WTC11 (cell line): ENCODE measurements around the gene C19orf44. TPM values are rescaled to one million over a fixed set of nuclear protein-coding genes. Genes with fewer than 3 reads are reported as not detected.
"Not testable (repeated sequence)": the region's sequence is repeated elsewhere in the genome, so short reads cannot be mapped to it uniquely, and the experiment has no call there.

Experiments used
- ATAC-seq: fragments of 200-7000 bp; cut with Tn5 transposase; 2 replicates; pipeline ENCODE4 v1.10.0; 2021; ENCODE audit warnings: mild to moderate bottlenecking, moderate library complexity
- CTCF ChIA-PET: fragments of 300-600 bp; sonication (Branson Sonifier 250); formaldehyde crosslinking; loops from one replicate; lab custom pipeline; 2021; ENCODE audit warnings: antibody characterized with exemption; lab: Charles Lee
- POLR2A ChIA-PET: fragments of 350-600 bp; sonication (Branson Sonifier 250); formaldehyde crosslinking; loops from one replicate; lab custom pipeline; 2021; ENCODE audit warnings: antibody characterized with exemption; lab: Charles Lee
- DNase-seq: peaks from one replicate; pipeline ENCODE4 v3.0.0; 2021; ENCODE audit warnings: low spot score
- H3K27ac Mint-ChIP-seq: 2 replicates; pipeline ENCODE4 v1.8.0; 2021; ENCODE audit warnings: mixed read lengths
- H3K27me3 Mint-ChIP-seq: 2 replicates; pipeline ENCODE4 v1.8.0; 2021; ENCODE audit warnings: low read depth, mild to moderate bottlenecking, moderate library complexity, mixed read lengths
- H3K36me3 Mint-ChIP-seq: 2 replicates; pipeline ENCODE4 v1.8.0; 2021; ENCODE audit warnings: mixed read lengths
- H3K4me1 Mint-ChIP-seq: 2 replicates; pipeline ENCODE4 v1.8.0; 2022; ENCODE audit warnings: mixed read lengths
- H3K4me3 Mint-ChIP-seq: 2 replicates; pipeline ENCODE4 v1.8.0; 2021; ENCODE audit warnings: mild to moderate bottlenecking, moderate library complexity, mixed read lengths
- H3K9me3 Mint-ChIP-seq: 2 replicates; pipeline ENCODE4 v1.8.0; 2021; ENCODE audit warnings: mixed read lengths
- ATF2 ChIP-seq: sonication (generic); formaldehyde crosslinking; IDR thresholded peaks from 2 replicates; pipeline ENCODE4 v1.8.1; 2022; ENCODE audit warnings: low read depth, missing genetic modification reagents, borderline replicate concordance
- ATF6 ChIP-seq: sonication (generic); formaldehyde crosslinking; IDR thresholded peaks from 2 replicates; pipeline ENCODE4 v1.8.1; 2023; ENCODE audit warnings: mild to moderate bottlenecking, missing genetic modification reagents
- ELF4 ChIP-seq: sonication (generic); formaldehyde crosslinking; IDR thresholded peaks from 2 replicates; pipeline ENCODE4 v1.8.1; 2022; ENCODE audit warnings: low read depth, mild to moderate bottlenecking, moderate library complexity, missing genetic modification reagents
- EMX1 ChIP-seq: fragments of 250-450 bp; sonication (Bioruptor Pico); IDR thresholded peaks from 2 replicates; pipeline ENCODE4 v1.8.0; 2021; ENCODE audit warnings: mild to moderate bottlenecking
- ETV6 ChIP-seq: sonication (generic); formaldehyde crosslinking; IDR thresholded peaks from 2 replicates; pipeline ENCODE4 v1.8.1; 2022; ENCODE audit warnings: mild to moderate bottlenecking, missing genetic modification reagents
- GTF2I ChIP-seq: fragments of 250-450 bp; sonication (Bioruptor Pico); conservative IDR thresholded peaks from 2 replicates; pipeline ENCODE4 v1.4.0; 2021; ENCODE audit warnings: mild to moderate bottlenecking
- JAZF1 ChIP-seq: fragments of 250-450 bp; sonication (Bioruptor Pico); IDR thresholded peaks from 2 replicates; pipeline ENCODE4 v1.9.0; 2021; ENCODE audit warnings: moderate library complexity, mild to moderate bottlenecking, inconsistent platforms
- KAT7 ChIP-seq: sonication (generic); formaldehyde crosslinking; IDR thresholded peaks from 2 replicates; pipeline ENCODE4 v1.8.1; 2023; ENCODE audit warnings: missing genetic modification reagents, mild to moderate bottlenecking, borderline replicate concordance
- MXD4 ChIP-seq: fragments of 250-450 bp; sonication (Bioruptor Pico); IDR thresholded peaks from 2 replicates; pipeline ENCODE4 v1.8.0; 2021; ENCODE audit warnings: mild to moderate bottlenecking, moderate library complexity, borderline replicate concordance
- OVOL2 ChIP-seq: fragments of 250-450 bp; sonication (Bioruptor Pico); IDR thresholded peaks from 2 replicates; pipeline ENCODE4 v1.9.0; 2021; ENCODE audit warnings: mild to moderate bottlenecking, borderline replicate concordance
- PREB ChIP-seq: sonication (generic); formaldehyde crosslinking; IDR thresholded peaks from 2 replicates; pipeline ENCODE4 v1.8.1; 2022; ENCODE audit warnings: mild to moderate bottlenecking, missing genetic modification reagents, moderate library complexity, borderline replicate concordance
- PRRX2 ChIP-seq: fragments of 250-450 bp; sonication (Bioruptor Pico); IDR thresholded peaks from 2 replicates; pipeline ENCODE4 v1.8.0; 2021; ENCODE audit warnings: mild to moderate bottlenecking
- RELA ChIP-seq: sonication (generic); formaldehyde crosslinking; IDR thresholded peaks from 2 replicates; pipeline ENCODE4 v1.8.1; 2022; ENCODE audit warnings: missing genetic modification reagents, mild to moderate bottlenecking, borderline replicate concordance
- SP1 ChIP-seq: sonication (generic); formaldehyde crosslinking; conservative IDR thresholded peaks from 2 replicates; pipeline ENCODE4 v1.8.1; 2022; ENCODE audit warnings: missing genetic modification reagents
- TP53 ChIP-seq: sonication (generic); formaldehyde crosslinking; IDR thresholded peaks from 2 replicates; pipeline ENCODE4 v1.8.1; 2023; ENCODE audit warnings: mild to moderate bottlenecking, missing genetic modification reagents
- ZBTB21 ChIP-seq: sonication (generic); formaldehyde crosslinking; IDR thresholded peaks from 2 replicates; pipeline ENCODE4 v1.8.1; 2023; ENCODE audit warnings: mild to moderate bottlenecking, missing genetic modification reagents, borderline replicate concordance
- ZNF219 ChIP-seq: sonication (generic); formaldehyde crosslinking; IDR thresholded peaks from 2 replicates; pipeline ENCODE4 v1.8.0; 2023; ENCODE audit warnings: missing genetic modification reagents, mild to moderate bottlenecking, borderline replicate concordance
- ZNF317 ChIP-seq: sonication (generic); formaldehyde crosslinking; IDR thresholded peaks from 2 replicates; pipeline ENCODE4 v1.8.1; 2023; ENCODE audit warnings: low read depth, mild to moderate bottlenecking, moderate library complexity, missing genetic modification reagents, borderline replicate concordance
- total RNA-seq: library from RNA; stranded (reverse); gene quantifications from 3 replicates; pipeline ENCODE4 v1.2.3, GENCODE V29; 2021
- TF ChIP-seq, protein P1 (sequence below): sonication (generic); formaldehyde crosslinking; IDR thresholded peaks from 2 replicates; pipeline ENCODE4 v1.8.0; 2023; ENCODE audit warnings: mild to moderate bottlenecking, missing genetic modification reagents
- TF ChIP-seq, protein P2 (sequence below): sonication (generic); formaldehyde crosslinking; IDR thresholded peaks from 2 replicates; pipeline ENCODE4 v1.8.0; 2022; ENCODE audit warnings: mild to moderate bottlenecking, missing genetic modification reagents

Gene C19orf44
- total RNA-seq, 1 experiment from 2014 or later, result 4.1 TPM

- no peaks in the 10 kb centered on the region for H3K27me3 Mint-ChIP-seq
- CTCF ChIA-PET, result interaction anchor here (0.6 kb wide), 1 partner anchor 212 kb away, joined by 4 read pairs; no protein-coding TSS in a partner anchor
- no peak for TF ChIP-seq PRRX2
- H3K4me3 Mint-ChIP-seq, result no peak overlapping the region
- no peak for DNase-seq
- H3K36me3 Mint-ChIP-seq, result no peaks in the 10 kb centered on the region
- peak overlapping the region; percentile 62 for H3K27ac Mint-ChIP-seq
- ATAC-seq, result no peak
- no peaks in the 10 kb centered on the region for H3K9me3 Mint-ChIP-seq
- H3K4me1 Mint-ChIP-seq, result peaks cover 17% of the 10 kb centered on the region
- POLR2A ChIA-PET, result no interaction called here
Observed at GRCh38 chr19:16463991-16464575, 32.1 kb upstream of the C19orf44 start.

GRCh38 chr19:16465239-16465638, 31.0 kb upstream of the C19orf44 start:
- no peak overlapping the region for H3K4me3 Mint-ChIP-seq
- no peaks in the 10 kb centered on the region for H3K9me3 Mint-ChIP-seq
- ATAC-seq (no peak), DNase-seq (no peak)
- no peaks in the 10 kb centered on the region for H3K36me3 Mint-ChIP-seq
- ChIA-PET CTCF (no interaction called here), POLR2A (no interaction called here)
- no peaks in the 10 kb centered on the region for H3K27me3 Mint-ChIP-seq
- TF ChIP-seq ATF2 (CRISPR knock-in tag) (no peak), TP53 (no peak), PREB (no peak), ATF6 (CRISPR knock-in tag) (no peak), RELA (CRISPR knock-in tag) (no peak), MXD4 (CRISPR knock-in tag) (no peak), JAZF1 (CRISPR knock-in tag) (no peak)
- TF ChIP-seq, protein P1, sequence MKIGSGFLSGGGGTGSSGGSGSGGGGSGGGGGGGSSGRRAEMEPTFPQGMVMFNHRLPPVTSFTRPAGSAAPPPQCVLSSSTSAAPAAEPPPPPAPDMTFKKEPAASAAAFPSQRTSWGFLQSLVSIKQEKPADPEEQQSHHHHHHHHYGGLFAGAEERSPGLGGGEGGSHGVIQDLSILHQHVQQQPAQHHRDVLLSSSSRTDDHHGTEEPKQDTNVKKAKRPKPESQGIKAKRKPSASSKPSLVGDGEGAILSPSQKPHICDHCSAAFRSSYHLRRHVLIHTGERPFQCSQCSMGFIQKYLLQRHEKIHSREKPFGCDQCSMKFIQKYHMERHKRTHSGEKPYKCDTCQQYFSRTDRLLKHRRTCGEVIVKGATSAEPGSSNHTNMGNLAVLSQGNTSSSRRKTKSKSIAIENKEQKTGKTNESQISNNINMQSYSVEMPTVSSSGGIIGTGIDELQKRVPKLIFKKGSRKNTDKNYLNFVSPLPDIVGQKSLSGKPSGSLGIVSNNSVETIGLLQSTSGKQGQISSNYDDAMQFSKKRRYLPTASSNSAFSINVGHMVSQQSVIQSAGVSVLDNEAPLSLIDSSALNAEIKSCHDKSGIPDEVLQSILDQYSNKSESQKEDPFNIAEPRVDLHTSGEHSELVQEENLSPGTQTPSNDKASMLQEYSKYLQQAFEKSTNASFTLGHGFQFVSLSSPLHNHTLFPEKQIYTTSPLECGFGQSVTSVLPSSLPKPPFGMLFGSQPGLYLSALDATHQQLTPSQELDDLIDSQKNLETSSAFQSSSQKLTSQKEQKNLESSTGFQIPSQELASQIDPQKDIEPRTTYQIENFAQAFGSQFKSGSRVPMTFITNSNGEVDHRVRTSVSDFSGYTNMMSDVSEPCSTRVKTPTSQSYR (CRISPR knock-in tag), result no peak
- peaks cover 21% of the 10 kb centered on the region for H3K4me1 Mint-ChIP-seq
- H3K27ac Mint-ChIP-seq, result no peak overlapping the region

DNA sequence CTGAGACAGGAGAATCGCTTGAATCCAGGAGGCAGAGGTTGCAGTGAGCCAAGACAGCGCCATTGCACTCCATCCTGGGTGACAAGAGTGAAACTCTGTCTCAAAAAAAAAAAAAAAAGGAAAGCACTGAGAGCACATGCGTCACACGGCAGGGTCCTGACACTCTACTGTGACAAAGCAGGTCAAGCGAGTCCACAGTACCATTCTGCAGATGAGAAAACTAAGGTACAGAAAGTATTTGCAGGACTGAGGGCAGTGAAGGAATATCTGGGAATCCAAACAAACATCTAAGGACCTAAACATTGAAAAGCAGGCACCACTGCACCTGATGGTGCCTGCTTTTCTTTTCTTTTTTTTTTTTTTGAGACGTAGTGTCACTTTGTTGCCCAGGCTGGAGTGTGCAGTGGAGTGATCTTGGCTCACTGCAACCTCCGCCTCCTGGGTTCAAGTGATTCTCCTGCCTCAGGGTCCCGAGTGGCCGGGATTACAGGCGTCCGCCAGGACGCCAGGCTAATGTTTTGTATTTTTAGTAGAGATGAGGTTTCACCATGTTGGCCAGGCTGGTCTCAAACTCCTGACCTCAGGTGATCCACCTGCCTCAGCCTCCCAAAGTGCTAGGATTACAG, 29.3 kb upstream of the C19orf44 start:
- H3K27me3 Mint-ChIP-seq, ATAC-seq, H3K9me3 Mint-ChIP-seq, CTCF ChIA-PET, H3K36me3 Mint-ChIP-seq, DNase-seq, H3K4me3 Mint-ChIP-seq: not testable (repeated sequence)
- Mint-ChIP-seq H3K4me1 (peaks cover 28% of the 10 kb centered on the region), H3K27ac (peak overlapping the region; percentile 83; the same call in 1 of the 2 replicates)
- POLR2A ChIA-PET, result interaction anchor here (0.7 kb wide), 1 partner anchor 229 kb away, joined by 3 read pairs; no protein-coding TSS in a partner anchor

DNA sequence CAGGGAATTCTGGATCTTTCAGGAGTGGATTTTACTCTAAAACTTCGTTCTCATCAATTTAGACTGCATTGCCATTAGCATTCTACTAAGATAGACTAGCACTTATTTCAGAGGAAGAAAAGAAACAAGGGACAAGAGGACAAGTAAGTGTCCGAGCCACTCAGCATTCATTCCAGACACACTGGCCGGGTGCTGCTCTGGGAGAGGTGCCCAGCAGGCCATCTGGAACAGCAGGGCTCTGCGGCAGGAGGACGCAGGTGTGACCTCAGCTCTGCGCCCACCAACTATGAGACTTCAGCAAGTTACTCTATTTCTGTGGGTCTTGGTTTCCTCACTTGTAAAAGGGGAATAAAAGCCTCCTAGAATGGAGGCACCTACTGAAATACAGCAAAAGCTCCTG, 28.6 kb upstream of the C19orf44 start:
- Mint-ChIP-seq H3K4me1 (peaks cover 28% of the 10 kb centered on the region), H3K9me3 (no peaks in the 10 kb centered on the region), H3K27me3 (0 out of 2 replicates have a peak, but pooled peaks cover under 1% of the 10 kb centered on the region), H3K4me3 (no peak overlapping the region), H3K36me3 (no peaks in the 10 kb centered on the region), H3K27ac (peak overlapping the region; percentile 83)
- ATAC-seq, result no peak
- ChIA-PET POLR2A (interaction anchor here (0.7 kb wide), 1 partner anchor 229 kb away, joined by 3 read pairs; no protein-coding TSS in a partner anchor), CTCF (interaction anchor here (0.5 to 1.8 kb wide), 2 partner anchors 26 to 1420 kb away, joined by 3 to 5 read pairs; no protein-coding TSS in a partner anchor)
- no peak for DNase-seq
- TF ChIP-seq SP1 (CRISPR knock-in tag), result no peak
- no peak for TF ChIP-seq KAT7 (CRISPR knock-in tag)
- TF ChIP-seq ZNF219 (CRISPR knock-in tag), result no peak
- TF ChIP-seq ELF4 (CRISPR knock-in tag), result no peak
- TF ChIP-seq GTF2I, result no peak
- TF ChIP-seq RELA (CRISPR knock-in tag), result no peak
- no peak for TF ChIP-seq ETV6 (CRISPR knock-in tag)
- TF ChIP-seq ZBTB21 (CRISPR knock-in tag), result no peak
- no peak for TF ChIP-seq PRRX2
- TF ChIP-seq, protein P2, sequence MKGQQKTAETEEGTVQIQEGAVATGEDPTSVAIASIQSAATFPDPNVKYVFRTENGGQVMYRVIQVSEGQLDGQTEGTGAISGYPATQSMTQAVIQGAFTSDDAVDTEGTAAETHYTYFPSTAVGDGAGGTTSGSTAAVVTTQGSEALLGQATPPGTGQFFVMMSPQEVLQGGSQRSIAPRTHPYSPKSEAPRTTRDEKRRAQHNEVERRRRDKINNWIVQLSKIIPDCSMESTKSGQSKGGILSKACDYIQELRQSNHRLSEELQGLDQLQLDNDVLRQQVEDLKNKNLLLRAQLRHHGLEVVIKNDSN (CRISPR knock-in tag), result no peak
- no peak for TF ChIP-seq ZNF317 (CRISPR knock-in tag)
- TF ChIP-seq OVOL2 (CRISPR knock-in tag), result no peak
- no peak for TF ChIP-seq EMX1 (CRISPR knock-in tag)
